Upper lobe of left lung (tissue), 4 donors: ENCODE measurements around the gene PTPRA.

Source experiments
- CTCF ChIP-seq, 6 experiments: fragments of 450-650 bp in 4 of 6; fragments of 200-600 bp in 2 of 6; sonication (generic) in 2 of 6; IDR thresholded peaks; one replicate each; pipeline ENCODE4 v1.5.1; 2016 to 2019; ENCODE audit warnings: antibody characterized with exemption in 6 of 6
- POLR2A ChIP-seq, 4 donors: fragments of 450-650 bp; IDR thresholded peaks; one replicate each; pipeline ENCODE4 v1.5.1; 2016 to 2017; ENCODE audit warnings: antibody characterized with exemption in 4 of 4, mild to moderate bottlenecking in 2 of 4
- POLR2AphosphoS5 ChIP-seq, 2 donors: sonication (generic); formaldehyde crosslinking; IDR thresholded peaks; one replicate each; pipeline ENCODE4 v1.5.1; 2017; ENCODE audit warnings: antibody characterized with exemption in 2 of 2

GRCh38 chr20:2864626-2865025, 8.7 kb upstream of the PTPRA start:
- no peak for TF ChIP-seq POLR2A (IDR thresholded peaks at IDR 0.05)
- TF ChIP-seq CTCF (IDR thresholded peaks at IDR 0.05): no peak
- no peak for TF ChIP-seq POLR2AphosphoS5 (IDR thresholded peaks at IDR 0.05)
